HepG2 (cell line): ENCODE results near the gene LDLRAD4. TPM values are rescaled to one million over a fixed set of nuclear protein-coding genes. Genes with fewer than 3 reads are reported as not detected.

Experiments used
- ATAC-seq: fragments of 200-7000 bp; cut with Tn5 transposase; 3 replicates; pipeline ENCODE4 v1.9.1; 2020; ENCODE audit warnings: mild to moderate bottlenecking, moderate library complexity
- BruUV-seq: library from RNA; stranded (reverse); fragments of 400-500 nt; replicated peaks from 2 replicates; lab custom pipeline; 2021; lab: Mats Ljungman, UMichigan
- CTCF ChIA-PET: fragments of 300-600 bp; formaldehyde crosslinking; extraction: SDS; loops from one replicate; lab custom pipeline; 2021; ENCODE audit warnings: low total read pairs, inconsistent platforms, low intra/inter-chr PET ratio; lab: Yijun Ruan, JAX
- POLR2A ChIA-PET: fragments of 350-600 bp; sonication (Branson Sonifier 250); formaldehyde crosslinking; loops from one replicate; lab custom pipeline; 2020; ENCODE audit warnings: antibody characterized with exemption, inconsistent platforms; lab: Yijun Ruan, JAX
- DNase-seq: peaks from one replicate; pipeline ENCODE4 v3.0.0-alpha.2; 2015; ENCODE audit warnings: low spot score
- FAIRE-seq: peaks from 3 replicates; lab custom pipeline; 2011; peaks lifted over from hg19 to GRCh38; lab: Jason Lieb, UNC
- H2AFZ ChIP-seq: one replicate; pipeline ENCODE4 v1.6.1; 2011; ENCODE audit warnings: low read length, inconsistent platforms
- H3K27ac ChIP-seq: fragments of 300-600 bp; 3 replicates; pipeline ENCODE4 v1.8.0; 2011; ENCODE audit warnings: mixed run types, mild to moderate bottlenecking, mixed read lengths, low read length, inconsistent platforms; ENCODE audit not compliant: insufficient read depth; ENCODE audit errors: extremely low read length
- H3K27me3 ChIP-seq, 2 experiments: fragments of 200-600 bp in 1 of 2; 2 replicates in 1 of 2; 3 replicates in 1 of 2; pipeline versions ENCODE4 v1.6.0 to v1.8.0; 2011; ENCODE audit warnings: low read length in 2 of 2, mild to moderate bottlenecking in 2 of 2, moderate library complexity in 2 of 2, inconsistent platforms in 1 of 2; ENCODE audit not compliant: insufficient read depth in 2 of 2, control insufficient read depth in 1 of 2
- H3K36me3 ChIP-seq, 2 experiments: fragments of 200-600 bp in 1 of 2; replicated peaks in 1 of 2; 2 replicates in 1 of 2; 3 replicates in 1 of 2; pipeline versions ENCODE4 v1.5.1 to v1.8.0; 2011; ENCODE audit warnings: low read length in 2 of 2, inconsistent platforms in 1 of 2; ENCODE audit not compliant: insufficient read depth in 2 of 2, control insufficient read depth in 1 of 2
- H3K4me1 ChIP-seq: 2 replicates; pipeline ENCODE4 v1.5.1; 2012; ENCODE audit warnings: low read length, inconsistent platforms; ENCODE audit not compliant: insufficient read depth
- H3K4me2 ChIP-seq: 2 replicates; pipeline ENCODE4 v1.6.0; 2011; ENCODE audit warnings: low read depth, low read length, inconsistent platforms
- H3K4me3 ChIP-seq, 3 experiments: fragments of 200-600 bp in 1 of 3; sonication (generic), shearing (Covaris generic) in 1 of 3; replicated peaks in 1 of 3; 2 replicates each; pipeline ENCODE4 v1.5.1; 2011 to 2016; ENCODE audit warnings: low read length in 3 of 3, inconsistent platforms in 2 of 3, low read depth in 2 of 3, mild to moderate bottlenecking in 2 of 3, control low read depth in 1 of 3, mixed read lengths in 1 of 3; ENCODE audit not compliant: insufficient read depth in 1 of 3
- H3K79me2 ChIP-seq: one replicate; pipeline ENCODE4 v1.6.1; 2011; ENCODE audit warnings: low read length, inconsistent platforms; ENCODE audit not compliant: insufficient read depth
- H3K9ac ChIP-seq: 2 replicates; pipeline ENCODE4 v1.6.0; 2011; ENCODE audit warnings: mild to moderate bottlenecking, low read depth, low read length, inconsistent platforms; ENCODE audit not compliant: insufficient read depth
- H3K9me3 ChIP-seq: 2 replicates; pipeline ENCODE4 v1.5.1; 2012; ENCODE audit warnings: mild to moderate bottlenecking, low read length
- H4K20me1 ChIP-seq: 2 replicates; pipeline ENCODE4 v1.6.0; 2011; ENCODE audit warnings: inconsistent platforms, mild to moderate bottlenecking, low read length, moderate library complexity; ENCODE audit not compliant: insufficient read depth
- ATAD3A ChIP-seq: sonication (generic); formaldehyde crosslinking; IDR thresholded peaks from 2 replicates; pipeline ENCODE4 v1.4.0; 2020; ENCODE audit warnings: missing genetic modification reagents
- ELF1 ChIP-seq: sonication (generic); formaldehyde crosslinking; IDR thresholded peaks from 2 replicates; pipeline ENCODE4 v1.4.0; 2020; ENCODE audit warnings: missing genetic modification reagents
- HMGXB3 ChIP-seq: sonication (generic); formaldehyde crosslinking; IDR thresholded peaks from 2 replicates; pipeline ENCODE4 v1.4.0; 2020; ENCODE audit warnings: missing genetic modification reagents, borderline replicate concordance
- HOXD1 ChIP-seq: sonication (generic); formaldehyde crosslinking; IDR thresholded peaks from 2 replicates; pipeline ENCODE4 v1.5.0; 2020; ENCODE audit warnings: missing genetic modification reagents
- NPAS2 ChIP-seq: sonication (generic); formaldehyde crosslinking; IDR thresholded peaks from 2 replicates; pipeline ENCODE4 v1.8.0; 2022; ENCODE audit warnings: mild to moderate bottlenecking, missing genetic modification reagents, borderline replicate concordance
- PCBP1 ChIP-seq: fragments of 200-400 bp; formaldehyde crosslinking; IDR thresholded peaks from 2 replicates; pipeline ENCODE4 v1.6.1; 2017; ENCODE audit warnings: mild to moderate bottlenecking, low read depth, low read length, borderline replicate concordance
- PTBP1 ChIP-seq: fragments of 200-400 bp; formaldehyde crosslinking; IDR thresholded peaks from 2 replicates; pipeline ENCODE4 v1.6.1; 2018; ENCODE audit warnings: low read length, low read depth; ENCODE audit not compliant: poor library complexity, severe bottlenecking
- RCOR2 ChIP-seq: IDR thresholded peaks from 2 replicates; pipeline ENCODE4 v1.6.1; 2016; ENCODE audit warnings: missing biosample characterization, missing genetic modification reagents
- ZFP62 ChIP-seq: sonication (generic); formaldehyde crosslinking; IDR thresholded peaks from 2 replicates; pipeline ENCODE4 v1.4.0; 2020; ENCODE audit warnings: missing genetic modification reagents
- ZNF501 ChIP-seq: sonication (generic); formaldehyde crosslinking; IDR thresholded peaks from 2 replicates; pipeline ENCODE4 v1.5.1; 2020; ENCODE audit warnings: mild to moderate bottlenecking, moderate library complexity, missing genetic modification reagents
- ZNF644 ChIP-seq: IDR thresholded peaks from 2 replicates; pipeline ENCODE4 v1.6.1; 2016; ENCODE audit warnings: low read depth
- WGBS: methylation state at CpG from one replicate; pipeline ENCODE4 v1.1.6; 2017; ENCODE audit warnings: low lambda C conversion rate; 5-methylcytosine and 5-hydroxymethylcytosine counted together
- in situ Hi-C: cut with HindIII; loops from 2 replicates; pipeline ENCODE4 v1.10.0; 2017; ENCODE audit warnings: low pct_unique_long_range_greater_than_20kb; ENCODE audit not compliant: extremely low pct_ligation_motif_present
- intact Hi-C: fragments of 100-400 bp; cut with micrococcal nuclease; formaldehyde crosslinking; loops from one replicate; pipeline ENCODE4 v1.10.0; 2022; ENCODE audit not compliant: unreplicated experiment
- polyA plus RNA-seq, 8 experiments: library from polyadenylated mRNA; depleted of rRNA in 3 of 8; stranded (reverse) in 7 of 8; unstranded in 1 of 8; fragments of >200 nt; fragmentation: Illumina TruSeq in 4 of 8; extraction: Trizol in 4 of 8; gene quantifications; 2 replicates each; pipeline versions ENCODE4 v1.2.1 to v1.2.3, GENCODE V29; 2011 to 2016; ENCODE audit warnings: low read depth in 4 of 8, missing spikeins in 1 of 8, mixed read lengths in 1 of 8; ENCODE audit not compliant: insufficient read depth in 1 of 8
- total RNA-seq, 5 experiments: library from RNA; depleted of rRNA; stranded (reverse); fragments of >200 nt; fragmentation: Illumina TruSeq; extraction: Trizol; gene quantifications; 2 replicates each; pipeline ENCODE4 v1.2.3, GENCODE V29; 2016; ENCODE audit warnings: low read depth in 1 of 5

Gene LDLRAD4
- total and polyA plus RNA-seq, 2 of the 13 experiments (the other 11 are each of a cell fraction or from before 2014, with no cell fraction given): 13.6 to 20.9 TPM

DNA sequence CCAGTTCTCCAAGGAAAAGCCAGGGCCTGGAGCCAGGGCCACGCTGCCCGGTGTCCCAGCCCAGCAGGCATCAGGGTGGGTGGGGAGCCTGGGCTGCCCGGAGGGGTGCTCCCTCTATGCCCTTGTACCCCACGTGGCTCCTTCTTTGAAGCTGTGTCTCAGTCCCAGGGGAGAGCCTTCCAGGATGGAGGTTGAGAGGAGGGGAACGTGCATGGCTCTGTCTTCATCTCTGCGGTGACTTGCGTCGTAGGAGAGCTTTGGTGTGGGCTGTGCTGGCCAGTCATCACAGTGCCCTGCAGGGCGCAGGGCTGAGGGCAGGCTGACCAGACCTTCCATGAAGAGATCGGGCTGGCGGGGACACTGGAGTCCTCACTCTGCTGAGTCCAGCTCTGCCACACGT lies 197.2 kb downstream of the LDLRAD4 start:
- WGBS: 98% methylated on average over 8 of the region's 12 CpGs
- Histone ChIP-seq H3K9ac (no peak overlapping the region), H2AFZ (no peak overlapping the region), H3K79me2 (no peaks in the 10 kb centered on the region), H3K27ac (no peak overlapping the region), H3K9me3 (no peaks in the 10 kb centered on the region), H4K20me1 (no peaks in the 10 kb centered on the region), H3K4me2 (no peak overlapping the region), H3K4me1 (peaks cover 33% of the 10 kb centered on the region), H3K36me3 (no peaks in the 10 kb centered on the region), H3K4me3 (no peak overlapping the region), H3K27me3 (no peaks in the 10 kb centered on the region)
- CTCF ChIA-PET: no interaction called here
- no peak for DNase-seq
- ATAC-seq: no peak
- TF ChIP-seq PCBP1 (no peak), HOXD1 (CRISPR knock-in tag) (no peak), ZNF501 (CRISPR knock-in tag) (no peak), ZNF644 (CRISPR knock-in tag) (no peak), PTBP1 (no peak), NPAS2 (no peak), ZFP62 (CRISPR knock-in tag) (no peak), ELF1 (no peak), HMGXB3 (no peak), RCOR2 (CRISPR knock-in tag) (no peak), ATAD3A (CRISPR knock-in tag) (no peak)
- intact Hi-C loops (no loop called here), in situ Hi-C loops (no loop called here)
- BruUV-seq: no TSS peak
- POLR2A ChIA-PET: interaction anchor here (1.0 kb wide), 1 partner anchor 10 kb away, joined by 3 read pairs; no protein-coding TSS in a partner anchor
- no peak for FAIRE-seq
